H1 (cell line): ENCODE measurements around the gene HSD17B10. TPM values are rescaled to one million over a fixed set of nuclear protein-coding genes. Genes with fewer than 3 reads are reported as not detected.
A peak's percentile ranks its signal among the peaks of the same experiment; 100 is the strongest.

Source experiments
- CBX5 ChIP-seq: fragments of 300-800, 300-1000 bp; sonication (generic); IDR thresholded peaks from 2 replicates; pipeline ENCODE4 v1.7.1; 2016; ENCODE audit warnings: antibody characterized with exemption, low read length, low read depth
- CREB1 ChIP-seq: IDR thresholded peaks from 2 replicates; pipeline ENCODE4 v1.6.1; 2012; ENCODE audit warnings: inconsistent platforms
- HDAC6 ChIP-seq: IDR thresholded peaks from one replicate; pipeline ENCODE4 v1.7.1; 2012; ENCODE audit warnings: low read depth, mild to moderate bottlenecking, inconsistent platforms, low read length, moderate library complexity
- KDM5A ChIP-seq: fragments of 200-600 bp; IDR thresholded peaks from 2 replicates; pipeline ENCODE4 v1.7.1; 2012; ENCODE audit warnings: mild to moderate bottlenecking, low read length, inconsistent platforms, mixed read lengths
- PHF8 ChIP-seq: fragments of 200-600 bp; sonication (generic); conservative IDR thresholded peaks from 2 replicates; pipeline ENCODE4 v1.7.1; 2012; ENCODE audit warnings: low read depth, mild to moderate bottlenecking, inconsistent platforms, low read length, moderate library complexity
- SIN3A ChIP-seq, 2 experiments: IDR thresholded peaks in 1 of 2; conservative IDR thresholded peaks in 1 of 2; 2 replicates each; pipeline ENCODE4 v1.6.1; 2011 to 2012; ENCODE audit warnings: low read length in 2 of 2, improper control_type of control experiment in 1 of 2, low read depth in 1 of 2, mild to moderate bottlenecking in 1 of 2
- TAF1 ChIP-seq: IDR thresholded peaks from 2 replicates; pipeline ENCODE4 v1.6.1; 2011; ENCODE audit warnings: mild to moderate bottlenecking, low read depth, low read length
- polyA plus RNA-seq, 7 experiments: library from polyadenylated mRNA; depleted of rRNA in 3 of 7; stranded (reverse) in 5 of 7; unstranded in 2 of 7; fragments of >200 nt in 5 of 7; fragments of 200-250 nt in 2 of 7; gene quantifications; 1 replicate in 5 of 7; 2 replicates in 1 of 7; 4 replicates in 1 of 7; pipeline versions ENCODE4 v1.2.1 to v1.2.3, GENCODE V29; 2011 to 2013; ENCODE audit warnings: missing spikeins in 2 of 7, mixed read lengths in 2 of 7
- total RNA-seq: library from RNA; stranded (reverse); fragmentation: NEBNext Ultra II Directional; extraction: Animal tissue kit (Norgen Biotek cat#: 25700); gene quantifications from 2 replicates; pipeline ENCODE4 v1.2.1, GENCODE V29; 2021
- TF ChIP-seq, protein P1 (sequence below): IDR thresholded peaks from 2 replicates; pipeline ENCODE4 v1.6.1; 2011; ENCODE audit warnings: low read depth, mild to moderate bottlenecking, low read length; ENCODE audit not compliant: insufficient read depth

The HSD17B10 gene
- total and polyA plus RNA-seq, 2 of the 8 experiments (the other 6 are each of a cell fraction or from before 2014, with no cell fraction given) = 114 to 236 TPM

DNA sequence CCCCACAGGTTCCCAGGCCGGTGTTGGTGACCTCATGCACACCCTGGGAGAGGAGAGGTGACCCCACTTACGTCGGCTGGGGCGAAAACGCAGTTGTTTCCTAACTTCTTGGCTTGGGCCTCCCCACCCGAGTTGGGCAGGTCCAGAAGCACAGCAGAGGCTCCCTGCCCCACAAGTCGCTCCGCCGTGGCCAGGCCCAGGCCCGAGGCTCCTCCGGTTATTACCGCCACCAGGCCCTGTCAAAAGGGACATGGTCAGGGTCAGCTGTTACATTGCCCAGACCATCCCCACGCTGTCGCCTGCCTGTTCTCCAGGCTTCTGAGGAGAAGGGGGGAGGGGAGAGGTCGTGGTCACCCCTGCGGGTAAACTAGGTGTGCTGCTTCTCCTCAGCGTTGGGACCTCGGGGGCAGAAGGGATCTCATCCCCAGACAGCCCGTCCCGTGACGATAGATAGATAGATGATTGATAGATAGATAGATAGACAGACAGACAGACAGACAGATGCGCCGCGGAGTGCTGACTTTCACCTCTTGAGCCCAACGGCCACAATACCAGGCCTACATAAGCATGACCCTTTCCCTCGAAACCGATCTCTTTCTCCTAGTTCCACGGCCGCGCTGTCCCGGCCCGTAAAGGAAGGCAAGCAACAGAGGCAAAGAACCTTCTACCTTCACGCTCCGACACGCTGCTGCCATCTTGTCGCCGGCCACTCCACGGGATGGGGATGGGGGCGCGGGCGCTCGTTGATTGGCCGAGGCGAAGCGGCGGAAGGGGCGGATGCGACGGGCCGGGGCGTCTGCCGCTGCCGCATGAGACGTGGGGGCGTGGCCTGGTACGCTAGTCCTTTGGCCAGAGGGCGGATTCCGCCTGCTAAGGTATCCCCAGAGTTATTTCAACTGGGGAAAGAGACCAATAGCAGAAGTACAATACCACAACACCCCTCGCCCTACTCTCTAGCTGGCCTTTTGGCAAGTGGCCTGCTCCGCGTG, at the start of gene HSD17B10 (continued):
- TF ChIP-seq TAF1 = peak; percentile 58; the same call in 1 of the 2 replicates
- 0 out of 4 replicates have a peak, but pooled peaks of 1 of the 2 experiments have one; percentile 25 for TF ChIP-seq SIN3A (conservative IDR thresholded peaks at IDR 0.05 in 1 of 2, IDR thresholded peaks at IDR 0.05 in 1 of 2; ENCODE audit: low read depth in 1 of 2, low read length in 2 of 2)
- no peak for TF ChIP-seq HDAC6
- TF ChIP-seq PHF8 = peak; percentile 55; the same call in 1 of the 2 replicates
- TF ChIP-seq CBX5 = no peak
- TF ChIP-seq CREB1 = no peak
- peak; percentile 75; the same call in 1 of the 2 replicates for TF ChIP-seq KDM5A
- TF ChIP-seq, protein P1, sequence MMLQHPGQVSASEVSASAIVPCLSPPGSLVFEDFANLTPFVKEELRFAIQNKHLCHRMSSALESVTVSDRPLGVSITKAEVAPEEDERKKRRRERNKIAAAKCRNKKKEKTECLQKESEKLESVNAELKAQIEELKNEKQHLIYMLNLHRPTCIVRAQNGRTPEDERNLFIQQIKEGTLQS = no peak
